NCI-H2171 treated with DMSO at 0.1 percent for 48 hours (cell line): ENCODE measurements around the gene SPON1.
"Not testable (repeated sequence)": the region's sequence is repeated elsewhere in the genome, so short reads cannot be mapped to it uniquely, and the experiment has no call there.

Source experiments
- DNase-seq: peaks from one replicate; lab custom pipeline; 2025; lab: John Stamatoyannopoulos, UW

The SPON1 gene

DNA sequence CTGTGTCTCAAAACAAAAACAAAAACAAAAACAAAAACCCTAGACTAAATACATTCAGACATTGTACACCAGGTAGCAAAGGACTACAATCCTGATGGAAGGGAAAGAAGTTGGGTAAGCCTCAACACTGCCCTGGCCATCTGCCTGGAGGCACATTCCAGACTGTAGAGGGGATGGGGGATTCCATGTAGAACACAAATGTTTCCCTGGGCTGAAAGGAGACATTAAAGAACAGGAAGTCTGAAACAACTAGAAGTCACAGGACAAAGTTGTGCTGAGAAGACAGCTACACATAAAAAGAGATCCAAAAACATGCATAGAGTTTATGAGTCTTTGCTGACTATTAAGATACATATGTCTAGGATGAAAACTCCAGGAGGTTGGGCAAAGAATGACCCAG, 312.6 kb downstream of the SPON1 start:
- no peak for DNase-seq

DNA sequence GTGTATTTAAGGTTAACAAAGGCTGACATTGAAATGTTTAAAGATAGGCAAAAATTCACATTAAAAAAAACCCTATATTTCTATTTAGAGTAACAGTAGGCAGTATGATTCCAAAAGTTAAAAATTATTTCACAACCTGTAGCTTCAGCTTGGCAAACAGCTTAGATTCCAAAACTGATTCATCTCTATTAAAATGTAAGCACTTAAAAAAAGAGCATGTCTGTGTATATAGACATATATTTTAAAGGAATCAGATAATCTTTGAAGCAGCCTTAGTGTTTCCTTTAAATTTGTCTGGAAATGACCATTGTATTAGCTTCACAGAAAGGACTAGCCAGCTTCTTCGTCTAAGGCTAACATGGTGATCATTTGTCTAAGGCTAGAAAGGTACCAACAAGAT, 316.3 kb downstream of the SPON1 start:
- DNase-seq, result not testable (repeated sequence)

DNA sequence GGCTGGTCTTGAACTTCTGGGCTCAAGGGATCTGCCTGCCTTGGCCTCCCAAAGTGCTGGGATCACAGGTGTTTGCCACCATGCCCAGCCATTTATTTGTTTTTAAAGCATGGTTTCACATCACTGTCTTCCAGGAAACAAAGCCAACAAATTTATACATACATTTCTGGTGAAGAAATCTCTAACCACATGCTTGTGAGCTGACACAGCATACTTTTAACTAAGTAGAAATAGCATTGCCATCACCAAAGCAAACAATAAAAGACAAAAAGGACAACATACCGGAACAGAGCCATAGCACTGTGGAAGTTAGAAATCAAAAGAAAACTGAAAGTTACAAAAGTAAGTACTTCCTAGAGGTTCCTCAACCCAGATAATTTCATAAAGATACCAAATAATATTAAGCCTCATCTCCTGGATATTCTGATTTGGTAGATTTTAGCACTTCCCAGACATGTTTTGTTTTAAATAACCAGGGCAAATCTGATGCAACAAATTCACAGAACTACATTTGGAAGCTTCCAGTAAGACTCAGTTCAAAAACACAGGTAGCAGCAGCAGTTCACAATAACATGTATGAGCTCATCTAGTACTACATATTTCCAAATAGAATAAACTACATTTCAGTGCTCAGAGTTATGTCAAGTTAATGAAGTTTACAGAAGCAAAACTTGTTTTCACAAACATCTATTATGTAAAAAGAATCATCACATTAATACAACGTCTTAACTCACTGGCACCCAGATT, 325.8 kb downstream of the SPON1 start:
- no peak for DNase-seq

DNA sequence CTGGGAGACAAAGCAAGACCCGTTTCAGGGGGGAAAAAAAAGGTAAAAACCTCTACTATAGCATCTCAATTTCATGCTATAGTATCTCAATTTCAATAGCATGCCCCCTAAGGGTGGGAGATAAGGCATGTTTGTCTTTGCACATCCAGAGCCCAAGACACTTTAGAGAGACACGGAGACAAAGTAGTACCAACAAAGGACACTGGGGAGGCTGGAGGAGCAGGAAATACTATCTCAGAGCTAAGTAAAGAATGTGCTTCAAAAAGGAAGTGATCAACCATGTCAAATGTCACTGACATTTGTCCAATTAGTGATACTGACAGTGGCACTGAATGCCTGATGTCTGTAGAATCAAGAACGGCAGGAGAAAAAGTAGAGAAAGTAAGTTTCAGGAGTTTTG, 327.9 kb downstream of the SPON1 start:
- no peak for DNase-seq

GRCh38 chr11:14299921-14300320, 337.4 kb downstream of the SPON1 start:
- no peak for DNase-seq

DNA sequence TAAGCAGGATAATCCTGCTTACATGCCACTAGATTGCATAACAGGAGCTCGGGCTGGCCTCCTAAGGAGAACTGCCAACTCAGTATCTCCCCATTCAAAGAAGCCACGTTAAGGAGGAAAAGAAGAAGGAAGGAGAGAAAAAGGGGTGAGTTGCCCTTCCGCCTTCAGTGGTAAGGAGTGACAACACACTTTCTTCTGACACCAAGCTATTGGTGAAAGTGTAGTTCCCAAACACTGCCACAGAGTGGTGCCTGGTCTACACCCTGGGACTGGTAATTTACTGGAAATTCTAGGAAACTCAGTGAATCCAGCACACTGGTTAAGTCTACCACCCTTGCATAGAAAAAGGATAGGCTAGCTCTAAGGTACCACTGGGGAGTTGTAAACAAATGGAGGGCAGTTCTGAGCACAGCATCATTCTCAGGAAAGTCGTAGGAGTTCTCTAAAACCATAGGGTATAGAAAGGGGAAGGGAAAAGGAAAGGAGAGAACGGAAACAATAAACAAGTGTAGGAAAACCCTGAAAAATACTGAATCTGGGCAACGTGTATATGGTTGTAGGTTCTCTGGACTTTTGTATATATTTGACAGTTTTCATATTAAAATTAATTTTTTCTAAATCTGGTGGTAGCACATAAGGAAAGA, 338.3 kb downstream of the SPON1 start:
- DNase-seq, result peak; percentile 1

DNA sequence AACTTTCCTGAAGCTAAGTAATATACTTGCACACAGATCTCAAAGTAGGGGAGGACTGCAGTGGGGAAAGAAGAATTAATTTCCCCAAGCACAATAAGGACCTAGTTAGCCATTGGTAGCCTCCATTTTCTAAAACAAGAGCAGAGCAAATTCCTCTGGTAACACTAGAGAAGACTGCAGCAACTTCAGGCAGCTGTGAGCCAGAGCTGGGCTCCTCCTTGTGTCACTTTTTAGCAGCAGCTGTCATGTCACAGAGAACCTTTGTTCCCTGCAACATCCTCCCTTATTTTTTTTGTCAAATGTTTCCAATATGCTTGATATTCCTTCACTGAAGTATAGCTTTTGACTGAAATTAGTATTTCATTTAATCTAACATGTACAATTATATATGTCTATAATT, 342.1 kb downstream of the SPON1 start:
- no peak for DNase-seq

- DNase-seq, result no peak
These were observed 343.1 kb downstream of the SPON1 start for GRCh38 chr11:14305649-14306048.

- DNase-seq, result no peak
These were observed 344.0 kb downstream of the SPON1 start for GRCh38 chr11:14306481-14306880.

DNA sequence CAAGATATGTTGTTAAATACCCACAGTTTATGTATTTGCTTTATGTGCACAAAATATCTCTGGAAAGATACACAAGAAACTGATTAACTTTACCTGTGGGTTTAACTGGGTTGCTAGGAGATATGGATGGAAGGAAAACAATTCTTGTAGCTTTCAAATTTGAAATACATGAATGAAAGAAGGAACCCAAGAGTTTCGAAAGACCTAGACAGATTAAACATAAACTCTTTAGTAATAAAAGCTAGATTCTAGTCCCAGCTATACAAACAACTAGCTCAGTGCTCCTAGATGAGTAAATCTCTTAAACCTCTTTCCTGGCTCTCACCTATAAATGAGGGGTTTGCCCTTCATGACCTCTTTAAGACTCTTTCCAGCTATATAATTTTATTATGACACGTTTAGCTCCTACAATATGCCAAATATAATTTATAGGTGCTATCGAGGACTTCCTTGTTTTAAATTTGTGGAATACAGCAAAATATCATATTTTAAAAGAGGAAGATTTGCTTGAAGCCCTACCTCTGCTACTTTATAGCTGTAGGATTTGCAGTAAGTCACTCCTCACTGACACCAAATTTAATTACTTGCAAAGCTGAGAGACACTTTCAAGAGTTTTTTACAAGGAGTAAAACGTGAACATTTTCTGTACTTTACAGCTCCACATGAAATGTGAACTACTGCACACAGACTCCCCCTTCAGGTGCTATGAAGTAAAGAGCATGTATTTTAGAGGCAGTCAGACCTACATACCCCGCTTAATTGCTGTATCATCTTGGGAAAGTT, 345.8 kb downstream of the SPON1 start:
- DNase-seq, result peak; percentile 5

- DNase-seq, result no peak
These were observed 346.4 kb downstream of the SPON1 start for GRCh38 chr11:14308897-14309387.

DNA sequence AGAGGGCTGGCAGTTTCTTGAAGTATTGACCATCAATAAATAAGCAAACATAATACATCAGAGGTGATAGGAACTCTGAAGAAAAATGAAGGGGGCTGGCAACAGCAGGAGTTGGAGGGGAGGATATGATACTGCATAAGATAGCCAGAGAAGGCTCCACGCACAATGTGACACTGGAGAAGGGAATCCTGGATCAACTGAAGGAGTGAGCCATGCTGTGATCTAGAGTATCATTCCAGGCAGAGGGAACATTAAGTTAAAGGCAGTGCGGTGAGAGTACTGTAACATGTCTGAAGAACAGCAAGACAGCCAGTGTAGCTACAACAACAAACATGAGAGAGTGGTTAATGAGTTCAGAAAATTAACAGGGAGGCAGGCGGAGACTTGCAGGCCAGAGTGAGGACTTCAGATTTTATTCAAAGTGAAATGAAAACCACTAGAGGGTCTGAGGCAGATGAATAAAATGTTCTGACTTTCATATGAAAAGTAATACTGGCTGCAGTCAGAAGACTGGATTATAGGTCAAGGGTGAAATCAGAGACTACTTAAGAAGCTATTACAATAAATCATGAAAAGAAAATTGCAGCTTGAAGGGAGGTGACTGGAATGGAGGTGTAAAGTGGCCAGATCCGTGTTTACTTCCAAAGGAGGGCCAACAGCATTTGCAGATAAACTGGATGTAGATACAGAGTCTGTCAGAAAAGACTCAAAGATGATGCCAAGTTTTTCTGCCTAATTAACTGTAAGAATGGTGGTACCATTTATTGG, 347.1 kb downstream of the SPON1 start:
- peak; percentile 4 for DNase-seq

- DNase-seq, result no peak
These were observed 348.2 kb downstream of the SPON1 start for GRCh38 chr11:14310679-14311078.

GRCh38 chr11:14312736-14313438, 350.4 kb downstream of the SPON1 start:
- no peak for DNase-seq

GRCh38 chr11:14314127-14314526, 351.6 kb downstream of the SPON1 start:
- DNase-seq, result no peak

GRCh38 chr11:14315130-14315529, 352.6 kb downstream of the SPON1 start:
- DNase-seq, result no peak
